GM12878 (cell line): ENCODE measurements around the gene TFCP2L1. TPM values are rescaled to one million over a fixed set of nuclear protein-coding genes. Genes with fewer than 3 reads are reported as not detected.

Experiments
- ATAC-seq: fragments of 200-7000 bp; cut with Tn5 transposase; 3 replicates; pipeline ENCODE4 v1.9.1; 2020; ENCODE audit warnings: mild to moderate bottlenecking, moderate library complexity
- BruUV-seq: library from RNA; stranded (reverse); fragments of 400-500 nt; replicated peaks from 2 replicates; lab custom pipeline; 2021; lab: Mats Ljungman, UMichigan
- CTCF ChIA-PET: fragments of 300-600 bp; sonication (Branson Sonifier 250); formaldehyde crosslinking; extraction: SDS; loops from one replicate; lab custom pipeline; 2021; ENCODE audit warnings: inconsistent platforms; lab: Yijun Ruan, JAX
- POLR2A ChIA-PET: fragments of 350-600 bp; formaldehyde crosslinking; extraction: SDS; loops from one replicate; lab custom pipeline; 2021; ENCODE audit warnings: inconsistent platforms; lab: Charles Lee
- RAD21 ChIA-PET: fragments of 300-600 bp; sonication (Branson Sonifier 250); formaldehyde crosslinking; loops from one replicate; lab custom pipeline; 2023; ENCODE audit warnings: antibody characterized with exemption; ENCODE audit not compliant: unreplicated experiment; lab: Charles Lee
- SMC1A ChIA-PET: fragments of 300-600 bp; sonication (Branson Sonifier 250); formaldehyde crosslinking; loops from one replicate; lab custom pipeline; 2023; ENCODE audit not compliant: unreplicated experiment, uncharacterized antibody; lab: Charles Lee
- DNase-seq: peaks from one replicate; pipeline ENCODE4 v3.0.0-alpha.2; 2011; ENCODE audit warnings: low read depth, low spot score
- FAIRE-seq: peaks from 3 replicates; lab custom pipeline; 2011; peaks lifted over from hg19 to GRCh38; lab: Jason Lieb, UNC
- H2AFZ ChIP-seq: 2 replicates; pipeline ENCODE4 v1.6.0; 2011; ENCODE audit warnings: low read depth, low read length, control low read depth; ENCODE audit not compliant: control insufficient read depth
- H3K27ac ChIP-seq: 2 replicates; pipeline ENCODE4 v1.5.1; 2011; ENCODE audit warnings: control low read depth; ENCODE audit not compliant: control insufficient read depth, insufficient read depth
- H3K27me3 ChIP-seq, 2 experiments: replicated peaks in 1 of 2; 2 replicates each; pipeline versions ENCODE4 v1.6.0 to v1.6.1; 2011; ENCODE audit warnings: low read length in 1 of 2; ENCODE audit not compliant: control insufficient read depth in 2 of 2, insufficient read depth in 2 of 2
- H3K36me3 ChIP-seq, 2 experiments: 2 replicates each; pipeline ENCODE4 v1.5.1; 2011; ENCODE audit warnings: low read length in 1 of 2; ENCODE audit not compliant: control insufficient read depth in 2 of 2, insufficient read depth in 2 of 2
- H3K4me1 ChIP-seq: 2 replicates; pipeline ENCODE4 v1.6.1; 2011; ENCODE audit warnings: mild to moderate bottlenecking, low read length, moderate library complexity, mixed read lengths; ENCODE audit not compliant: control insufficient read depth, insufficient read depth
- H3K4me2 ChIP-seq: 2 replicates; pipeline ENCODE4 v1.6.0; 2011; ENCODE audit warnings: control low read depth; ENCODE audit not compliant: control insufficient read depth, insufficient read depth
- H3K4me3 ChIP-seq: fragments of 200-600 bp; sonication (generic); 2 replicates; pipeline ENCODE4 v1.5.1; 2016
- H3K79me2 ChIP-seq: 2 replicates; pipeline ENCODE4 v1.6.0; 2011; ENCODE audit warnings: low read length; ENCODE audit not compliant: control insufficient read depth, insufficient read depth
- H3K9ac ChIP-seq: 2 replicates; pipeline ENCODE4 v1.8.0; 2011; ENCODE audit warnings: low read length, control low read depth, mixed read lengths; ENCODE audit not compliant: control insufficient read depth, insufficient read depth
- H3K9me3 ChIP-seq: replicated peaks from 3 replicates; pipeline ENCODE4 v1.5.1; 2011; ENCODE audit warnings: mild to moderate bottlenecking, low read length; ENCODE audit not compliant: control insufficient read depth, insufficient read depth
- H4K20me1 ChIP-seq: 2 replicates; pipeline ENCODE4 v1.6.0; 2011; ENCODE audit not compliant: control insufficient read depth, insufficient read depth
- CREM ChIP-seq: IDR thresholded peaks from 2 replicates; pipeline ENCODE4 v1.6.1; 2014; ENCODE audit warnings: antibody characterized with exemption, low read depth
- ESRRA ChIP-seq: IDR thresholded peaks from 2 replicates; pipeline ENCODE4 v1.6.1; 2012; ENCODE audit warnings: mild to moderate bottlenecking, low read length, improper control_type of control experiment
- GATAD2B ChIP-seq: fragments of 450-650 bp; conservative IDR thresholded peaks from 2 replicates; pipeline ENCODE4 v1.6.1; 2017; ENCODE audit warnings: low read depth, mild to moderate bottlenecking, moderate library complexity
- MTA3 ChIP-seq: IDR thresholded peaks from 2 replicates; pipeline ENCODE4 v1.6.1; 2012; ENCODE audit warnings: low read length, inconsistent platforms, borderline replicate concordance
- NR2F1 ChIP-seq: fragments of 450-650 bp; conservative IDR thresholded peaks from 2 replicates; pipeline ENCODE4 v1.6.1; 2017; ENCODE audit warnings: mild to moderate bottlenecking
- PKNOX1 ChIP-seq: fragments of 450-650 bp; IDR thresholded peaks from 2 replicates; pipeline ENCODE4 v1.6.1; 2016; ENCODE audit warnings: mild to moderate bottlenecking
- POLR2AphosphoS5 ChIP-seq: IDR thresholded peaks from 2 replicates; pipeline ENCODE4 v1.6.1; 2011; ENCODE audit warnings: mild to moderate bottlenecking, low read length, inconsistent platforms
- RAD51 ChIP-seq: fragments of 450-650 bp; IDR thresholded peaks from 2 replicates; pipeline ENCODE4 v1.6.1; 2016; ENCODE audit warnings: moderate library complexity, mild to moderate bottlenecking, inconsistent platforms
- STAT3 ChIP-seq: IDR thresholded peaks from 2 replicates; pipeline ENCODE4 v1.6.1; 2011; ENCODE audit warnings: low read depth, low read length, improper control_type of control experiment
- ZNF217 ChIP-seq: fragments of 450-650 bp; IDR thresholded peaks from 2 replicates; pipeline ENCODE4 v1.6.1; 2017; ENCODE audit warnings: antibody characterized with exemption, mild to moderate bottlenecking
- ZNF592 ChIP-seq: fragments of 450-650 bp; IDR thresholded peaks from 2 replicates; pipeline ENCODE4 v1.6.1; 2017; ENCODE audit warnings: mild to moderate bottlenecking, moderate library complexity
- WGBS: methylation state at CpG from one replicate; pipeline ENCODE4 v1.1.6; 2016; ENCODE audit warnings: low lambda C conversion rate; ENCODE audit not compliant: insufficient replicate concordance, insufficient coverage; ENCODE audit errors: missing lambda C conversion rate; 5-methylcytosine and 5-hydroxymethylcytosine counted together
- in situ Hi-C: fragments of 300-500 bp; cut with MboI; formaldehyde crosslinking; loops from 9 replicates; pipeline ENCODE4 v1.14.3; 2018; ENCODE audit warnings: mixed read lengths
- intact Hi-C: fragments of 100-400 bp; cut with micrococcal nuclease; formaldehyde crosslinking; loops from one replicate; pipeline ENCODE4 v1.14.2; 2022; ENCODE audit not compliant: unreplicated experiment
- polyA plus RNA-seq, 11 experiments: library from polyadenylated mRNA; depleted of rRNA in 4 of 11; unstranded in 6 of 11; stranded (reverse) in 5 of 11; fragments of >200 nt; fragmentation: Nextera tagmentation in 4 of 11; fragmentation: Illumina TruSeq in 1 of 11; extraction: Ambion mirVana in 4 of 11; extraction: Trizol in 1 of 11; gene quantifications; 1 replicate in 1 of 11; 2 replicates in 10 of 11; pipeline versions ENCODE4 v1.2.1 to v1.2.3, GENCODE V29; 2011 to 2016; ENCODE audit warnings: inconsistent platforms in 2 of 11, missing spikeins in 2 of 11, low read depth in 1 of 11
- total RNA-seq, 4 experiments: library from RNA; depleted of rRNA in 3 of 4; stranded (reverse); fragments of >200 nt in 3 of 4; fragmentation: Illumina TruSeq in 1 of 4; extraction: Trizol in 1 of 4; gene quantifications; 2 replicates each; pipeline versions ENCODE4 v1.2.1 to v1.2.3, GENCODE V29; 2013 to 2021
- TF ChIP-seq, protein P1 (sequence below): IDR thresholded peaks from 2 replicates; pipeline ENCODE4 v1.6.1; 2012; ENCODE audit warnings: low read depth, low read length, improper control_type of control experiment

Gene TFCP2L1
- total and polyA plus RNA-seq, 10 of the 15 experiments (the other 5 are each of a cell fraction or from before 2014, with no cell fraction given) = 0.02 to 0.21 (median 0.09) TPM; not detected in 1

DNA sequence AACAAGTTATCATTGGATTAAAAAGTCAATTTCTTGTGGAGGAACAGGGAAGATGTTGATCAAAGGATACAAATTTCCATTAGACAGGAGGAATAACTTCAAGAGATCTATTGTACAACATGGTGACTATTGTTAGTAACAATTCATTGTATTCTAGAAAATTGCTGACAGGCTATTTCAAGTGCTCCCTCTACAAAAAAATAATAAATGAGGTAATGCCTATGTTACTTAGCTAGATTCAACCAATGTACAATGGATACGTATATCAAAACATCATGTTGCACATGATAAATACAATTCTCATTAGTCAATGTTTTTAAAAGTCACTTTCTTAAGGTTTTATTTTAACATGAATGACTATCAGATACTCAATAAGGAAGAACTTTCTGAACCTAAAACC lies 33.5 kb downstream of the TFCP2L1 start:
- no peak overlapping the region for H2AFZ ChIP-seq
- no peak overlapping the region for H3K4me3 ChIP-seq
- CTCF ChIA-PET = no interaction called here
- no TSS peak for BruUV-seq
- no peaks in the 10 kb centered on the region for H3K79me2 ChIP-seq
- H3K9ac ChIP-seq = no peak overlapping the region
- H3K27me3 ChIP-seq = peaks cover 0 to 4% of the 10 kb centered on the region in 2 experiments; a peak in 2 of 4 replicates
- in situ Hi-C loops = no loop called here
- no peak for ATAC-seq
- no peak for DNase-seq
- POLR2A ChIA-PET = interaction anchor here (1.0 kb wide), 1 partner anchor 57 kb away, joined by 3 read pairs; no protein-coding TSS in a partner anchor
- RAD21 ChIA-PET = no interaction called here
- no peak overlapping the region for H3K4me2 ChIP-seq
- no peaks in the 10 kb centered on the region for H3K36me3 ChIP-seq
- no peak for FAIRE-seq
- H4K20me1 ChIP-seq = no peaks in the 10 kb centered on the region
- no peak overlapping the region for H3K27ac ChIP-seq
- H3K9me3 ChIP-seq = no peaks in the 10 kb centered on the region
- intact Hi-C loops = no loop called here
- no peaks in the 10 kb centered on the region for H3K4me1 ChIP-seq
- WGBS = 52% methylated on average over 1 of the region's 1 CpG
- no peak for TF ChIP-seq PKNOX1
- TF ChIP-seq NR2F1 = no peak
- no peak for TF ChIP-seq ESRRA
- TF ChIP-seq, protein P1, sequence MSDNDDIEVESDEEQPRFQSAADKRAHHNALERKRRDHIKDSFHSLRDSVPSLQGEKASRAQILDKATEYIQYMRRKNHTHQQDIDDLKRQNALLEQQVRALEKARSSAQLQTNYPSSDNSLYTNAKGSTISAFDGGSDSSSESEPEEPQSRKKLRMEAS = no peak
- TF ChIP-seq MTA3 = no peak
- TF ChIP-seq CREM = no peak
- TF ChIP-seq STAT3 = no peak
- TF ChIP-seq ZNF592 = no peak
- no peak for TF ChIP-seq GATAD2B
- TF ChIP-seq ZNF217 = no peak
- TF ChIP-seq POLR2AphosphoS5 = no peak
- no peak for TF ChIP-seq RAD51
- TF ChIP-seq, all 136 proteins: peak for 0
- SMC1A ChIA-PET = no interaction called here
